DOHH2 (cell line): Measurements from ENCODE around the gene WWOX.

Experiments used
- EZH2phosphoT487 ChIP-seq: fragments of 200-600 bp; sonication (generic); IDR thresholded peaks from 2 replicates; pipeline ENCODE4 v1.6.1; 2017; ENCODE audit warnings: borderline replicate concordance, mild to moderate bottlenecking, antibody characterized with exemption, low read length, moderate library complexity, mixed read lengths
- TF ChIP-seq, protein P1 (sequence below): fragments of 200-600 bp; sonication (generic); IDR thresholded peaks from one replicate; pipeline ENCODE4 v1.5.1; 2014; ENCODE audit warnings: antibody characterized with exemption, mild to moderate bottlenecking, low read depth, low read length; ENCODE audit not compliant: poor library complexity, severe bottlenecking

- TF ChIP-seq, protein P1, sequence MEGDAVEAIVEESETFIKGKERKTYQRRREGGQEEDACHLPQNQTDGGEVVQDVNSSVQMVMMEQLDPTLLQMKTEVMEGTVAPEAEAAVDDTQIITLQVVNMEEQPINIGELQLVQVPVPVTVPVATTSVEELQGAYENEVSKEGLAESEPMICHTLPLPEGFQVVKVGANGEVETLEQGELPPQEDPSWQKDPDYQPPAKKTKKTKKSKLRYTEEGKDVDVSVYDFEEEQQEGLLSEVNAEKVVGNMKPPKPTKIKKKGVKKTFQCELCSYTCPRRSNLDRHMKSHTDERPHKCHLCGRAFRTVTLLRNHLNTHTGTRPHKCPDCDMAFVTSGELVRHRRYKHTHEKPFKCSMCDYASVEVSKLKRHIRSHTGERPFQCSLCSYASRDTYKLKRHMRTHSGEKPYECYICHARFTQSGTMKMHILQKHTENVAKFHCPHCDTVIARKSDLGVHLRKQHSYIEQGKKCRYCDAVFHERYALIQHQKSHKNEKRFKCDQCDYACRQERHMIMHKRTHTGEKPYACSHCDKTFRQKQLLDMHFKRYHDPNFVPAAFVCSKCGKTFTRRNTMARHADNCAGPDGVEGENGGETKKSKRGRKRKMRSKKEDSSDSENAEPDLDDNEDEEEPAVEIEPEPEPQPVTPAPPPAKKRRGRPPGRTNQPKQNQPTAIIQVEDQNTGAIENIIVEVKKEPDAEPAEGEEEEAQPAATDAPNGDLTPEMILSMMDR: no peak
- no peak for TF ChIP-seq EZH2phosphoT487
Measured at GRCh38 chr16:78955206-78955605, 855.8 kb downstream of the WWOX start.
